Natural killer cell (primary cell): ENCODE measurements around the gene OSCP1. TPM values are rescaled to one million over a fixed set of nuclear protein-coding genes. Genes with fewer than 3 reads are reported as not detected.

Experiments
- ATAC-seq, 3 donors: fragments of 150-1000 bp in 2 of 3; fragments of 200-7000 bp in 1 of 3; cut with Tn5 transposase; 1 replicate in 1 of 3; 2 replicates in 2 of 3; pipeline ENCODE4 v1.10.0; 2021; ENCODE audit warnings: mild to moderate bottlenecking in 2 of 3, moderate library complexity in 2 of 3
- DNase-seq, 2 donors: peaks; one replicate each; pipeline versions ENCODE4 v3.0.0 to v3.0.0-alpha.2; 2013 to 2021; ENCODE audit warnings: mixed read lengths in 1 of 2
- H3K27ac ChIP-seq: one replicate; pipeline ENCODE4 v1.5.1; 2013; ENCODE audit warnings: mild to moderate bottlenecking, low read length
- H3K27me3 ChIP-seq: one replicate; pipeline ENCODE4 v1.6.1; 2013; ENCODE audit warnings: low read length; ENCODE audit not compliant: control insufficient read depth, insufficient read depth
- H3K36me3 ChIP-seq: one replicate; pipeline ENCODE4 v1.6.1; 2013; ENCODE audit warnings: low read length; ENCODE audit not compliant: control insufficient read depth, insufficient read depth
- H3K4me1 ChIP-seq: one replicate; pipeline ENCODE4 v1.6.1; 2013; ENCODE audit warnings: low read length; ENCODE audit not compliant: control insufficient read depth, insufficient read depth
- H3K4me3 ChIP-seq: one replicate; pipeline ENCODE4 v1.5.1; 2013; ENCODE audit warnings: low read length
- H3K9me3 ChIP-seq: one replicate; pipeline ENCODE4 v1.6.1; 2013; ENCODE audit warnings: low read length; ENCODE audit not compliant: control insufficient read depth, insufficient read depth
- H3K27ac Mint-ChIP-seq, 2 donors: one replicate each; pipeline ENCODE4 v1.8.0; 2022; ENCODE audit warnings: mild to moderate bottlenecking in 2 of 2, mixed read lengths in 2 of 2, moderate library complexity in 1 of 2
- H3K27me3 Mint-ChIP-seq, 2 donors: one replicate each; pipeline ENCODE4 v1.8.0; 2022; ENCODE audit warnings: low read depth in 2 of 2, mixed read lengths in 2 of 2
- H3K36me3 Mint-ChIP-seq: one replicate; pipeline ENCODE4 v1.8.0; 2022; ENCODE audit warnings: mixed read lengths
- H3K4me1 Mint-ChIP-seq, 2 donors: one replicate each; pipeline ENCODE4 v1.8.0; 2022; ENCODE audit warnings: mixed read lengths in 2 of 2
- H3K4me3 Mint-ChIP-seq: one replicate; pipeline ENCODE4 v1.8.0; 2022; ENCODE audit warnings: mild to moderate bottlenecking, moderate library complexity, mixed read lengths
- H3K9me3 Mint-ChIP-seq, 2 donors: one replicate each; pipeline ENCODE4 v1.8.0; 2022; ENCODE audit warnings: mixed read lengths in 2 of 2
- CTCF ChIP-seq: fragments of 200-600 bp; IDR thresholded peaks from one replicate; pipeline ENCODE4 v1.8.0; 2022; ENCODE audit warnings: antibody characterized with exemption
- WGBS: methylation state at CpG from one replicate; pipeline ENCODE4 v1.1.7; 2013; ENCODE audit warnings: missing lambda C conversion rate; ENCODE audit not compliant: insufficient coverage; 5-methylcytosine and 5-hydroxymethylcytosine counted together
- intact Hi-C: fragments of 100-400 bp; cut with micrococcal nuclease; formaldehyde crosslinking; loops from one replicate; pipeline ENCODE4 v1.14.2; 2022
- total RNA-seq, 4 donors: library from RNA; stranded (reverse); fragments of 120-200 nt in 1 of 4; gene quantifications; one replicate each; pipeline versions ENCODE4 v1.2.3 to v1.2.4, GENCODE V29; 2013 to 2022

OSCP1 gene
- 1 to 10 TPM in 1 of 3 donors, not detected in 2; 2.3 TPM for total RNA-seq
- total RNA-seq (2013): 0.32 TPM

- peaks cover 16% of the 10 kb centered on the region for H3K4me1 ChIP-seq
- no peaks in the 10 kb centered on the region for H3K9me3 Mint-ChIP-seq
- no peak for TF ChIP-seq CTCF
- ATAC-seq (peak; percentile 97 to 99 (median 98)), DNase-seq (peak; percentile 85 to 95)
- peaks cover 9% of the 10 kb centered on the region for H3K36me3 ChIP-seq
- peak within 1 kb of the TSS; percentile 87 to 96 for H3K27ac Mint-ChIP-seq
- no peaks in the 10 kb centered on the region for H3K9me3 ChIP-seq
- intact Hi-C loops: loop anchor here (1.0 kb wide), 1 partner anchor 14 kb away; the partner anchor contains the start of gene MRPS15
- peak within 1 kb of the TSS; percentile 92 for H3K27ac ChIP-seq
- WGBS: 2% methylated on average over 48 of the region's 48 CpGs
- H3K4me3 ChIP-seq: peak within 1 kb of the TSS; percentile 77
- H3K27me3 ChIP-seq: no peaks in the 10 kb centered on the region
- H3K27me3 Mint-ChIP-seq: no peaks in the 10 kb centered on the region
- H3K4me3 Mint-ChIP-seq: peak within 1 kb of the TSS; percentile 88
- H3K36me3 Mint-ChIP-seq: no peaks in the 10 kb centered on the region
- H3K4me1 Mint-ChIP-seq: peaks cover 14 to 19% of the 10 kb centered on the region in 2 donors
These were observed at the start of gene OSCP1 for GRCh38 chr1:36450270-36450918. Gene OSCP1, minus strand, starts transcription at chr1:36450451. Its CDS starts 82 bp downstream, at chr1:36450369.

GRCh38 chr1:36497207-36497606 is 47.0 kb upstream of the OSCP1 start:
- ATAC-seq: no peak
- intact Hi-C loops: no loop called here
- H3K27ac Mint-ChIP-seq: no peak overlapping the region

GRCh38 chr1:36494971-36495370 is 44.7 kb upstream of the OSCP1 start:
- Mint-ChIP-seq H3K36me3 (no peaks in the 10 kb centered on the region), H3K9me3 (no peaks in the 10 kb centered on the region), H3K4me3 (no peak overlapping the region), H3K4me1 (no peaks in the 10 kb centered on the region), H3K27me3 (peaks cover 7 to 21% of the 10 kb centered on the region in 2 donors), H3K27ac (no peak overlapping the region)
- intact Hi-C loops: no loop called here
- H3K27ac ChIP-seq: no peak overlapping the region
- TF ChIP-seq CTCF: no peak
- H3K36me3 ChIP-seq: no peaks in the 10 kb centered on the region
- DNase-seq (no peak), ATAC-seq (no peak)
- H3K9me3 ChIP-seq: no peaks in the 10 kb centered on the region
- WGBS: 85% methylated on average over 5 of the region's 5 CpGs
- no peak overlapping the region for H3K4me3 ChIP-seq
- H3K27me3 ChIP-seq: no peaks in the 10 kb centered on the region
- no peaks in the 10 kb centered on the region for H3K4me1 ChIP-seq

More at GRCh38 chr1:36497207-36497606, 47.0 kb upstream of the OSCP1 start:
- no peaks in the 10 kb centered on the region for H3K4me1 Mint-ChIP-seq
- no peaks in the 10 kb centered on the region for H3K36me3 Mint-ChIP-seq
- Histone ChIP-seq H3K27ac (no peak overlapping the region), H3K4me3 (no peak overlapping the region), H3K4me1 (no peaks in the 10 kb centered on the region), H3K9me3 (no peaks in the 10 kb centered on the region), H3K27me3 (no peaks in the 10 kb centered on the region), H3K36me3 (no peaks in the 10 kb centered on the region)
- no peak for TF ChIP-seq CTCF
- no peak overlapping the region for H3K4me3 Mint-ChIP-seq
- H3K27me3 Mint-ChIP-seq: peaks cover 4 to 19% of the 10 kb centered on the region in 2 donors
- WGBS: 92% methylated on average over 1 of the region's 2 CpGs
- no peak for DNase-seq
- H3K9me3 Mint-ChIP-seq: no peaks in the 10 kb centered on the region

GRCh38 chr1:36493524-36493923 is 43.3 kb upstream of the OSCP1 start:
- Mint-ChIP-seq H3K27me3 (peaks cover 7 to 21% of the 10 kb centered on the region in 2 donors), H3K36me3 (no peaks in the 10 kb centered on the region), H3K4me3 (no peak overlapping the region), H3K27ac (no peak overlapping the region), H3K4me1 (no peaks in the 10 kb centered on the region), H3K9me3 (no peaks in the 10 kb centered on the region)
- DNase-seq: no peak
- Histone ChIP-seq H3K4me1 (no peaks in the 10 kb centered on the region), H3K27ac (no peak overlapping the region), H3K9me3 (no peaks in the 10 kb centered on the region), H3K36me3 (no peaks in the 10 kb centered on the region), H3K27me3 (no peaks in the 10 kb centered on the region), H3K4me3 (no peak overlapping the region)
- ATAC-seq: no peak
- intact Hi-C loops: no loop called here
- TF ChIP-seq CTCF: no peak
- WGBS: 90% methylated on average over 9 of the region's 9 CpGs
